Motor neuron (in vitro differentiated cells): ENCODE data around the gene OR11A1. TPM values are rescaled to one million over a fixed set of nuclear protein-coding genes. Genes with fewer than 3 reads are reported as not detected.

Experiments used
- ATAC-seq, 8 experiments: fragments of 200-7000 bp; cut with Tn5 transposase; replicated peaks in 6 of 8; 2 replicates each; pipeline ENCODE4 v1.8.0; 2021; ENCODE audit warnings: mild to moderate bottlenecking in 8 of 8, moderate library complexity in 8 of 8
- H3K27ac ChIP-seq, 2 donors: fragments of 250-450 bp; sonication (Bioruptor Pico); 2 replicates each; pipeline ENCODE4 v1.9.0; 2021; ENCODE audit warnings: antibody characterized with exemption in 2 of 2, mild to moderate bottlenecking in 2 of 2, moderate library complexity in 1 of 2
- H3K4me1 ChIP-seq, 2 donors: fragments of 250-450 bp; sonication (Bioruptor Pico); replicated peaks in 1 of 2; 2 replicates each; pipeline ENCODE4 v1.6.1; 2021; ENCODE audit warnings: antibody characterized with exemption in 2 of 2, mild to moderate bottlenecking in 2 of 2, moderate library complexity in 1 of 2
- H3K4me3 ChIP-seq, 5 donors: fragments of 250-450 bp; sonication (Bioruptor Pico); 2 replicates each; pipeline ENCODE4 v1.9.0; 2021; ENCODE audit warnings: antibody characterized with exemption in 5 of 5, mild to moderate bottlenecking in 5 of 5, moderate library complexity in 4 of 5
- WGBS, 10 experiments: fragments of 450-650 bp; shearing (Covaris generic); methylation state at CpG; one replicate each; pipeline ENCODE4 v1.0.0; 2022; 5-methylcytosine and 5-hydroxymethylcytosine counted together
- in situ Hi-C, 9 experiments: fragments of 400-800 bp; cut with MboI; loops; one replicate each; pipeline ENCODE4 v1.15.0; 2021; ENCODE audit warnings: low sequenced_read_pairs in 9 of 9, low pct_unique_long_range_greater_than_20kb in 2 of 9; ENCODE audit not compliant: unreplicated experiment in 9 of 9
- total RNA-seq, 8 experiments: library from RNA; unstranded; fragments of 300-600 nt; gene quantifications; 2 replicates each; pipeline versions ENCODE4 v1.2.3 to v1.2.4, GENCODE V29; 2022

The OR11A1 gene
- total RNA-seq, 8 experiments from 2014 or later, result 0.08 to 0.28 (median 0.28) TPM; not detected in 5

GRCh38 chr6:29424168-29424567 is 32.7 kb downstream of the OR11A1 start:
- Histone ChIP-seq H3K4me3 (no peak overlapping the region), H3K27ac (no peak overlapping the region), H3K4me1 (no peaks in the 10 kb centered on the region)
- in situ Hi-C loops, result no loop called here
- 0 to 100% (median 78%) methylated on average over 1 to 2 of the region's 2 CpGs; no CpG with 5 or more reads in 1 of the 10 experiments for WGBS, 10 experiments
- ATAC-seq, result no peak

- no peak overlapping the region for H3K4me3 ChIP-seq
- no peaks in the 10 kb centered on the region for H3K4me1 ChIP-seq
- no peak for ATAC-seq
- in situ Hi-C loops, result no loop called here
- 0 to 100% (median 56%) methylated on average over 1 to 3 of the region's 3 CpGs for WGBS, 10 experiments
- H3K27ac ChIP-seq, result no peak overlapping the region
These were observed 37.4 kb downstream of the OR11A1 start for GRCh38 chr6:29419516-29419915.

GRCh38 chr6:29414588-29414987 is 42.3 kb downstream of the OR11A1 start, which contains the start of gene OR12D1:
Gene OR12D1, plus strand, starts transcription at chr6:29414928.
- in situ Hi-C loops, result no loop called here
- Histone ChIP-seq H3K4me3 (no peak within 1 kb of the TSS), H3K27ac (no peak within 1 kb of the TSS), H3K4me1 (no peaks in the 10 kb centered on the region)
- no peak for ATAC-seq

GRCh38 chr6:29403801-29404200 is 53.1 kb downstream of the OR11A1 start:
- H3K4me3 ChIP-seq, result no peak overlapping the region
- 0 to 93% (median 15%) methylated on average over 1 of the region's 1 CpG; no CpG with 5 or more reads in 2 of the 10 experiments for WGBS, 10 experiments
- no peaks in the 10 kb centered on the region for H3K4me1 ChIP-seq
- no peak for ATAC-seq
- in situ Hi-C loops, result no loop called here
- no peak overlapping the region for H3K27ac ChIP-seq

GRCh38 chr6:29399525-29399924 is 57.3 kb downstream of the OR11A1 start:
- Histone ChIP-seq H3K4me3 (no peak overlapping the region), H3K4me1 (no peaks in the 10 kb centered on the region), H3K27ac (no peak overlapping the region)
- ATAC-seq, result no peak
- in situ Hi-C loops, result no loop called here
- WGBS, 10 experiments, result 0 to 83% (median 44%) methylated on average over 1 to 2 of the region's 2 CpGs; no CpG with 5 or more reads in 1 of the 10 experiments

- no peak within 1 kb of the TSS for H3K4me3 ChIP-seq
- no peak within 1 kb of the TSS for H3K27ac ChIP-seq
- in situ Hi-C loops, result no loop called here
- no peaks in the 10 kb centered on the region for H3K4me1 ChIP-seq
- ATAC-seq, result no peak
These were observed 61.5 kb downstream of the OR11A1 start, which contains the start of gene OR12D2 for GRCh38 chr6:29395331-29395730. Gene OR12D2, plus strand, starts transcription at chr6:29395631. Its CDS starts 1,069 bp downstream, at chr6:29396700.

GRCh38 chr6:29388533-29388932 is 68.3 kb downstream of the OR11A1 start:
- ATAC-seq, result no peak
- no peak overlapping the region for H3K4me3 ChIP-seq
- WGBS, 10 experiments, result 0 to 100% (median 53%) methylated on average over 2 to 4 of the region's 4 CpGs
- in situ Hi-C loops, result no loop called here
- no peaks in the 10 kb centered on the region for H3K4me1 ChIP-seq
- H3K27ac ChIP-seq, result no peak overlapping the region

- Histone ChIP-seq H3K4me1 (no peaks in the 10 kb centered on the region), H3K4me3 (no peak overlapping the region), H3K27ac (no peak overlapping the region)
- no peak for ATAC-seq
- in situ Hi-C loops, result no loop called here
These were observed 80.9 kb downstream of the OR11A1 start for GRCh38 chr6:29376003-29376402.

Other genes with a start within 250 kb of the OR11A1 start
- gene OR14J1, start 155.4 kb downstream of the OR11A1 start, total RNA-seq, result under 1 TPM in 6 of 8 experiments, not detected in 2; 0.05 to 0.43 (median 0.12) TPM
- under 1 TPM in 4 of 8 experiments, not detected in 4; 0.09 to 0.40 (median 0.27) TPM for gene OR5V1, start 88.2 kb downstream of the OR11A1 start, total RNA-seq
- under 1 TPM in 2 of 8 experiments, not detected in 6; 0.09 to 0.14 TPM for gene OR12D3, start 81.8 kb downstream of the OR11A1 start, total RNA-seq
- under 1 TPM in 1 of 8 experiments, not detected in 7; 0.66 TPM for gene OR12D2, start 61.4 kb downstream of the OR11A1 start, total RNA-seq
- under 1 TPM in 1 of 8 experiments, not detected in 7; 0.19 TPM for gene OR12D1, start 42.1 kb downstream of the OR11A1 start, total RNA-seq
- gene OR10C1, start 17.8 kb downstream of the OR11A1 start, total RNA-seq, result 1 to 10 TPM in 1 of 8 experiments, under 1 TPM in 5, not detected in 2; 0.23 to 1.2 (median 0.41) TPM
- under 1 TPM in 5 of 8 experiments, not detected in 3; 0.05 to 0.76 (median 0.27) TPM for gene OR2H1, start 84 bp upstream of the OR11A1 start, total RNA-seq
- under 1 TPM in 2 of 8 experiments, not detected in 6; 0.14 to 0.28 TPM for gene MAS1L, start 30.9 kb upstream of the OR11A1 start, total RNA-seq
- 1 to 10 TPM in 3 of 8 experiments, under 1 TPM in 2, not detected in 3; 0.56 to 9.4 (median 1.9) TPM for gene UBD, start 102.7 kb upstream of the OR11A1 start, total RNA-seq
- gene OR2H2, start 128.1 kb upstream of the OR11A1 start, total RNA-seq, result 1 to 10 TPM in 1 of 8 experiments, under 1 TPM in 7; 0.20 to 1.4 (median 0.55) TPM
- gene GABBR1, start 176.1 kb upstream of the OR11A1 start, total RNA-seq, result 10 to 100 TPM in 7 of 8 experiments, 1 to 10 TPM in 1; 6.4 to 53.2 (median 40.3) TPM
- gene MOG, start 200.0 kb upstream of the OR11A1 start, total RNA-seq, result under 1 TPM in 3 of 8 experiments, not detected in 5; 0.31 to 0.85 (median 0.84) TPM
- under 1 TPM in 3 of 8 experiments, not detected in 5; 0.17 to 0.84 (median 0.19) TPM for gene ZFP57, start 224.1 kb upstream of the OR11A1 start, total RNA-seq